Fibroblast of mammary gland (primary cell): ENCODE data around the gene METTL25.

Source experiments
- DNase-seq: peaks from one replicate; pipeline ENCODE4 v3.0.0-alpha.2; 2010; ENCODE audit warnings: low read depth
- H3K4me3 ChIP-seq: 2 replicates; pipeline ENCODE4 v1.5.1; 2011; ENCODE audit warnings: low read depth, mild to moderate bottlenecking, low read length, moderate library complexity; ENCODE audit not compliant: control insufficient read depth
- TF ChIP-seq, protein P1 (sequence below): conservative IDR thresholded peaks from 2 replicates; pipeline ENCODE4 v1.5.1; 2011; ENCODE audit warnings: low read depth, low read length, inconsistent platforms; ENCODE audit not compliant: control insufficient read depth, insufficient read depth

Gene METTL25

DNA sequence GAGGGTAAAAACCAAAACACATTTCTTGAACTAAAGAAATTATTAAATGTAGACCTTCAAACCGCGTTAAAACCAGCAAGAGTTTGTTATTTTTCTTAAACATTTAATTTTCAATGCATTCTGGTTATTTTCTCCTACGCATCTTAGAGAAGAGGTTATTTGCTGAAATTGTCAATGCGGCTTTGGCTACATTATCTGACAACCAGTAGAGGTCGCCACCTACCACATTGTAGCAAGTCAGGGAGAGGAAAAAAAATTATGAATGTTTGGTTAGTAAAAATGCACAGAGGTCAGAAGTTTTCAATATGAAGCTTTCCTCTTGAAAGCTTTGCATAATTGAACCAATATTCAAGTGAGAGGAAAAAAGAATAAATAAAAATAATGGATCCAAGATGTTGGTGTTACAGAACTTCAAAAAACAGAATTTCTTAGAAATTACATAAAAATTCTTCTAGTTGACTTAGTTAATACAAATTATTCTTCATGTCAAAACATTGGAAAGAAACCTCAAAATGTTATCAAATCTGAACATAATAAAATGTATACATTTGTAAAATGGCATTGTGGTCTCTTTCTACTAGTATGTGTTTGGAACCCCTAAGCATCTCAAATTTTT is 168.9 kb downstream of the METTL25 start:
- TF ChIP-seq, protein P1, sequence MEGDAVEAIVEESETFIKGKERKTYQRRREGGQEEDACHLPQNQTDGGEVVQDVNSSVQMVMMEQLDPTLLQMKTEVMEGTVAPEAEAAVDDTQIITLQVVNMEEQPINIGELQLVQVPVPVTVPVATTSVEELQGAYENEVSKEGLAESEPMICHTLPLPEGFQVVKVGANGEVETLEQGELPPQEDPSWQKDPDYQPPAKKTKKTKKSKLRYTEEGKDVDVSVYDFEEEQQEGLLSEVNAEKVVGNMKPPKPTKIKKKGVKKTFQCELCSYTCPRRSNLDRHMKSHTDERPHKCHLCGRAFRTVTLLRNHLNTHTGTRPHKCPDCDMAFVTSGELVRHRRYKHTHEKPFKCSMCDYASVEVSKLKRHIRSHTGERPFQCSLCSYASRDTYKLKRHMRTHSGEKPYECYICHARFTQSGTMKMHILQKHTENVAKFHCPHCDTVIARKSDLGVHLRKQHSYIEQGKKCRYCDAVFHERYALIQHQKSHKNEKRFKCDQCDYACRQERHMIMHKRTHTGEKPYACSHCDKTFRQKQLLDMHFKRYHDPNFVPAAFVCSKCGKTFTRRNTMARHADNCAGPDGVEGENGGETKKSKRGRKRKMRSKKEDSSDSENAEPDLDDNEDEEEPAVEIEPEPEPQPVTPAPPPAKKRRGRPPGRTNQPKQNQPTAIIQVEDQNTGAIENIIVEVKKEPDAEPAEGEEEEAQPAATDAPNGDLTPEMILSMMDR: peak; percentile 96
- peak; percentile 69 for DNase-seq
- H3K4me3 ChIP-seq: no peak overlapping the region
